HG03432 (cell line): ENCODE data around the gene FSTL4.

Source experiments
- ATAC-seq: cut with Tn5 transposase; IDR thresholded peaks from one replicate; pipeline ENCODE4 v1.9.1; 2021; ENCODE audit warnings: mild to moderate bottlenecking, moderate library complexity; ENCODE audit not compliant: unreplicated experiment

Gene FSTL4

DNA sequence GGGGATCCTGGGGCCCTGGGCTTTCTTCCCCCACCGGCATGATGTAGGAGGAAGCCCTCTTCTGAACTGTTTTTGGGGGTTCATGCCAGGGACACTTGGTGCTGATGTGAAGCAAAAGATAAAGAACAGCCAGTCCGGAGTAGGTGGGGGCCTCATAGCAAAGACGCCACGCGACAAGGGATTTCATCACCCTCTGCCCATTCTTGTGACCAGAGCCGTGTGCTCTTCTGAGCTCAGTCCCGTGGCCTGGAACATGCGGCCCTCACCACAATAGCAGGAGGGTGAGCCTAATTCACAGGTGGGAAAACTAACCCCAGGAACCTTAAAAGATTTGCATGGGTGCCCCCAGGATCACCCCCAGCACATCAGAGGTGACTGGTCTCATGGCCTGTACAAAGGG is 334.6 kb downstream of the FSTL4 start:
- ATAC-seq = no peak

DNA sequence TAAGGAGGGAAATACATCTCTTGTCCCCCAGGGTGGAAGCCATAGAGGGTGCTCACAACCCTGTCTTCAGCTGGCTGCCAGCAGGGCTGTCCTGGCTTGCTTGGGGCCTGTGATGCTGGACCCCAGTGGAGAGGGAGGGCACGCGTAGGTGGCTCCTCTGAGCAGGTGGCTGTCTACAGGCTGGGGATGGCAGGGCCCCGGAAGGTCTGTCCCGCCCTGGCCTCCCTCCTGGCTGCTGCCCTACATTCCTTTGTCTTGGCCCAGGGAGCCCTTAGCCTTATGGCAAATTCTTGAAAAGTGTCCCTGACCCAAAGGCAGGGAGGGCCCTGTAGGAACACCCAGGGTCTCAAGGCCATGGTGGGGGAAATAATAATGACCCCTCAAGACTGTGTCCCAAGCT is 336.2 kb downstream of the FSTL4 start:
- ATAC-seq = no peak

DNA sequence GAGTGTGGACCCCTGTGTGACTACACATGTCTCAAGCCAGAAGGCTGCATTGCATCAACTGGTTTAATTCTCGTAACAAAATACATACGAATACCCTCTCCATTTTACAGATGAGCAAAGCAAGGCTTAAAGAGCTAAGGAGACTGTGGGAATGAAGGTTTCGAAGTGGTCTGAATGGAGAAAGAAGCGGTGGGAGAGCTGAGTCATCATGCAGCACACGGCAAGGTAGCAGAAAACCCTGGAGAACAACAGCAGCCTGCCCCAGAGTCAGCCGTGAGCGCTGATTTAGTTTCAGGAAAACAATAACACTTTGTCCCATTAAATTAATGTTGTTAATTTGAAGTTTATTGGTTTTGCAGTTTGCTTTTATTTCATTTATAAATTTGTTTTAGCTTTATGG is 336.7 kb downstream of the FSTL4 start:
- ATAC-seq = no peak

DNA sequence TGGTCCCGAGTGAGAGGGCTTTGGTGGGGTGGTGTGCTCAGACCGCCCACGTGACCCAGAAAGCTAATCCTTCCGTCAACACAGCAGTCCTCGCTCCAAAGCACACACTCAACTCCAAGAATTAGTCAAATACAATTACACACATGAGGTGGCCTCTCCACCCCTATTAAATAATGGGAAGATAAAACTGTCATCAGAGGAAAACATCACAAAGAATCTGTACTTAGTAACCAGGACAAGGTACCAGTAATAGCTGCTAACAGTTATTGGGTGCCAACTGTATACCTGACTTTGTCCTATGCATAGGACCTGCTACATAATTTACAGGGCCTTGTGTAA is 337.8 kb downstream of the FSTL4 start:
- no peak for ATAC-seq

DNA sequence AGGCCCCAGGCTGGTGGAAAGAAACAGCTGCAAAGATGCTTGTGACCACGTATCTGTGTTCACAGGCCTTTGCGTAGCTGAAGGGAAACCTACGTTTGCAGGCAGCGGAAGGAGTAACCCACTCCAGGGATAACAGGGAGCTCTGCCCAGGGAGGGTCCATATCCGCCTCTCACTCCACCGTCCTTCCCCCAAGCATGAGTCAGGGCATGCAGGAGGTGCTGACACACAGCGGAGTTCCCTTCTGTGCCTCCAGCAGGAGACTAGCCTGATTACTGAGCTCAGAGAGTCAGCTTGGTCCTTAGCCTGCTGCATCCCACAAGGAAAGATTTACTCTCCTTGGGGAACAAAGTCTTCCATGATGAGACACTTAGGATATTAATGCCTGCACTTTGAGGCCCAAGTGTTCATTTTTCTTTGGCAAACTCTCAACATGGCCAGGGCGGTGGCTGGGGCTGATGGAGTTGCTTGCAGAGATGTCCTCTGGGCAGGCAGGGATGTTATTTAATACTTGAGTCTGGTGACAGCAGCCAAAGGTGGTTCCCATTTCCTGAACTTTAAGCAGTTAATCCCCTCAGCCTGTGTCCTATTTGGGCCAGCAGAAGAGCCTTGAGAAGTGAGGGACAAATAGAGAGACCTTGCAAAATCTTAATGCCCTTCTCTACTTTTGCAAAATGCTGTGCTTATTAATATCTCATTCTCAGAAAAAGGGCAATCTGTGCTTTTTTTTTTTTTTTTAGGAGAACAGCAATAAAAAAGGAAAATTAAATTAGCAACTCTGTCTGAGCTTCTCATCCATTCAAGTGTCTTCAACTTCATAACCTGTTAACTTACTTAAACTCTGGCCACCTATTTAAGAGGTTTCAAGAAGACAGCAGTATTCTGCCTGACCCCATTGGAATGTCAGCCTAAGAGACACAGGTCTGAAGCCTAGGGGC is 338.4 kb downstream of the FSTL4 start:
- ATAC-seq = no peak

DNA sequence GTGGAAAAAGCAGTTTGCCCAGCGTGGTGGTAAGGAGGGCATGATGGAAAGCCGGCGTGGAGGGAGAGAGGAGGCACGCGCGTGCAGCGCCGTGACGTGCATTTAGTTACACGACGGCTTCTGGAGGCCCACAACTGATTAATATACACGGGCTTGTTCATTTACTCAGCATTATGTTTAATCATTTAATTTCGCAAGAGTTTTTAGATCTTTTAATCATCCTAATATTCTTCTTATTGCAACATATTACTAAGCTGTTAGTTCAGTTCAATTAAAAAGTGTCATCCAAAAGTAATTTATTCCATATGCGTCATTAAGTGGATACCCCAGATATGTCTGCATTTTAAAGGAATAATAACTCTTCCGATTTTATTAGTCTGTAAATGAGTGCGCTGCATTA is 340.0 kb downstream of the FSTL4 start:
- ATAC-seq = no peak

DNA sequence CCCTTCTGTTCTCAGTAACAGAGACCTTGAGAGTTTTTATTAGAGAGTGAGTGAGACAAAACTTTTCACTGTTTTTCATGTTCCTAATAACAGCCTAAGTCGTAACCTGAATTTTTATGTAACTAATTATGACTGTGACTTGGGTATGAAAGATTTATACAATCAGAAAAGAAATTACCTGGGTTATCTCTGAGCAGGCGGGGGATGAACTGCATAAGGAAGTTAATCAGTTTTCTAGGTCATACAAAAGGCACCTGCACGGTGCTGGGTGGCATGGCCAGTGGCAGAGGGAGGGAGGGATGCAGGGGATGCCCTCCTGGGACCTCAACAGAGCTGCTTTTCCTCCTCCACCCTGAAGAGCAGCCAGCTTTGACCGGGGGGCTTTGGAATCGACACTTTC is 340.7 kb downstream of the FSTL4 start:
- no peak for ATAC-seq

DNA sequence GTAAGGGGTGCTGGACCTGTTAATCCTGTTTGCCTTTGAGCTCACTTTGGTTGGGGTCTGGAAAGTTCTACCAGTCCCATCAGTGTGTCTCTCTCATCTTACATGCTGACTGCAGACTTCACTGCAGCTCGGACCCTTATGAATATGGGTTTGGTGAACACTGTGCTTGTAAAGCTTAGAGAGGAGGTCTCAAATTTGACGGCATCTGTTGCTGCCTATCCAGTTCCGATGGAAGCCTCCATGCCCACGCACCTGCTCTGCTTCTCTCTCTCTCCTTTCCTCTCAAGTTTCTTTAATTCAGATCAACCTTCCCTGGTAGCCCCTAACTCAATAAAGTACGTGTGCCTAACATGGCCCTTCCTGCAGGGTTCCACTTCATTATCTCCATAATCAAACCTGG is 342.6 kb downstream of the FSTL4 start:
- no peak for ATAC-seq

DNA sequence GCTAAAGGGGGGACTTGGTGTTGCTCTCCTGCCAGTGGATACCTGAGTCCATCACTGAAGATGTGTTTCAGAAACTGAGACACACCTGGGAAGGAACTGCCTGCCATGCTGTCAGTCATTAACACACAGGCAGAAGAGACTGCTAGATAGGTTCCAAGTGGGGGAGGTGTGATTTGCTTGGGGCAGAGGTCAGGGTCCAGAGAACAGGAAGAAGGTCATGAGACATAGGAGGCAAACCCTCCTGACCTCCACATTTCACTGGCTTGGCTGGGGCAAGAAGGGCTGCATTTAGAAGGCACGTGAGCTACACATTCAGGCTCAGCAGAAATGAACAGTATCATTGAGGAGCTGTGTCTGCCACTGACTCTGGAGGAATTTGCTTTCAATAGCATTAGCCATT is 344.7 kb downstream of the FSTL4 start:
- ATAC-seq = no peak

DNA sequence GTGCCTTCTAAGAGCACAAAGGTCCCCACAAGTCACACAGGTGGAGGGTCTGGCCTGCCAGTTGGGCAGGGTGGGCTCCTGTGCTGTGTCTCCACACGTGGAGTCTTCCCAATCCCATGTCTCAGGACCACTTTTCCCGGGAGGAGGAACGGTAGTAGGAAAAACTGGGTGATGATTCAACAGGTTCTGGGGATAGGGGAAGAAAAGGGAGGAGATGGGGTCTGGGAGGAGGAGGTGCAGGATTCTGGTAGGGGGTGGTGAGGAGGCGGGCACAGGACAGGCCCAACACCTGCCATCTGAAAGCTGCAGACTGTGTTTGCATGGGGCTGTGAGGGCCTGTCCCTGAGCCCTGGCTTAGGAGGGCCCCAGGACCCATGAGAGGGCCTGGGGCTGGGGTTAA is 345.4 kb downstream of the FSTL4 start:
- ATAC-seq = no peak

DNA sequence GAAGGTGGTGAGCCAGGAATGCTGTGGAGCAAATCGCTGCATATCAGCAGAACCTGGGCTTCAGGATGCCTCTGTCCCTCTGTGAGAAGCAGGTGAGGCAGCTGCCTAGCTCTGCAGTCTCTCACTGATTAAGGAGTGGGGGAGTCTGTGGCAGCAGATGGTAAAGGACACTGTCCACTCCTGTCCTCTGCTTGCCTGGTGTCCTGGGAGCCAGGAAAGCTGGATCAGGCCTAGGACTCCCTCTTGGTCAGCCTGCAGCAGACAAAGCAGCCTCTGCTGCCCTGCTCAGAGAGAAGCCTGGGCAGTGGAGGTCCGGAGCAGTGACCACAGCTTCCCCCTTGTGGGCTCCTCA is 345.8 kb downstream of the FSTL4 start:
- ATAC-seq = no peak

DNA sequence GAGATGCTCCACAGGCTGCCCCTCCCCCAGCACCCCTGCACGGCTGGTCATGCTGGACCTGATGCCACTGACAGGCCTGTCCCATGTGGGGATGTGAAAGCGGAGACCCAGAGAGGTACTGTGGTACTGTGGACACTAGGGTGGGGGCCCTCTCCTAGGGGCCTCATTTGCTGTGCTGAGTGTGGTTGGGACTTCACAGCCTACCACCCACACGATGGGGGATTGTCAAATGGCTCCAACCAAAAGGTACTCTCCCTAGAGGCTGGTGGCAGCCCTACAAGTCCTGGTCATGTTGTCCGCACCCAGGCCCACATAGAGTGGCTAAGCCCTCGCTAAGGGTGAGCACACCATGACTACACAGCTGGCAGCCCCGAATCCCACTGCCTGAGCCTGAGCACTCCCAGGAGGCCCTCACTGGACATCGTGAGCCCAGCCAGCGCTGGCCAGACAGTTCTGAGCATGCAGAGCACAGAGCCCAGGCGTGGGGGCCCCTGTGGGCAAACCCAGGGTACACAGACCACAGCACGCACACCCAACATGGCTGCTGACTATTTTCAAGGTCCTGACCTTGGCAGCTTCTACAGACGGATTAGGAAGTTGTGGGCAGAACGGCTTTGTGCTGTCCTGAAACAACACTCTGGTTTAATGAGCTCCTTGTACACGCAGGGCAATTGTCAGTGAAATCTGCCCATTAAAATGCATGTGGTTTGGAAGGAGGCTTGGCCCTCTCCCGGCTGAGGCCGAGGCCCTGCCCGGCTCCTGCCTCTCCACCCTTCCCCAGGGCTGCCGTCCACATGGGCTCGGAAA is 346.4 kb downstream of the FSTL4 start:
- ATAC-seq = peak; percentile 52

DNA sequence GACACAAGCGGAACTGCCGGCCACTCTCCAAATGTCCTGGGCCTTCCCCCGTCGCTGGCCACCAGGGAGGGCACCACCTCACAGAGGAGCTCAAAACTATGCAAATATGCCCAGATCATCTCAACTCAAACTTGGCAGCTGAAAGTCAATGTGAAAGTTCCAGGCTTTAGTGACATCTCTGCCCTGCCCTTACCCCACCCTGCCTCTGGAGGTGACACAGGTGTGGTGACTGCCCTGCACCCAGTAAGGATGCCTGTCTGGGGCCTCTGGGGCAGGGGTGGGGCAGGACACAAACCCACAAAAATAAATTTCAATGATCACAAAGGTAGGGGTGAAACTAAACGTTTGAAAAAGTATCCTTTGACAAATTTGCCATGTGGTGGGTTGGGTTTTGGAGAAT is 347.1 kb downstream of the FSTL4 start:
- ATAC-seq = peak; percentile 54

DNA sequence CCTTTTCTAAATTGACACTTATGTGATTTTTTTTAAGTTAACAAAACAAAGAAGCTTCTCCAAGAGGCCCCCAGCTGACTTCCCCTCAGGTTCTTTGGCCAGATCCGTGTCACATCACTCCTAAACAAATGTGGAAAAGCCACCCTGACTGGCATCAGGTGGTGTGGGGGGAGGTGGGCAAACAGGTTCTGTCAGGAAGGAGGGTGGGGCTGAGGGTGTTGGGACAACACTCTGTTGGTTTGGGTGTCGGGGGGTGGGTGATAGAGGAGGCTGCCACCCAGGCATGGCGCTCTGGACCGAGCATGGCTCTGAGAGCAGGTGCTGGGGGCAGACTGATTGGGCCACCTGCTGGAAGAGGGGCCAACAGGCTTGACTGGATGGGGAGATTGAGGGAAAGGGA is 349.7 kb downstream of the FSTL4 start:
- ATAC-seq = no peak

DNA sequence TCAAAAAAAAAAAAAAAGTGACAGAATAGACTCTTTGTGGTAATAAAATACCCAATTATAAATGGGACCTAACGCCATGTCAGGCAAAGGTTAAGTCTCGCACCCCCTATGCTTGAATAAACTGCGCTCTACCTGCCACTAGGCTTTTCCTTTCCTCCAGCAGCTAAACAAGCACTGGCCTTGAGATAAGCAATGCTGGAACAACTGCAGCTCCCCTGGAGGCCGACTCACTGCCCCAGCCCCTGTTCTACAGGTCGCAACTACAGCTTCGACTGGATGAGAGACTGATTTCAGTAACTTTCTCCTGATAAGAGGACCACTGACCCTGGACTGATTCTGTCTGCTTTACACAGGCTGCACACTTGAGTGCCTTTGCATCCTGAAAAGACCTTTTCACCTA is 350.3 kb downstream of the FSTL4 start:
- ATAC-seq = no peak

DNA sequence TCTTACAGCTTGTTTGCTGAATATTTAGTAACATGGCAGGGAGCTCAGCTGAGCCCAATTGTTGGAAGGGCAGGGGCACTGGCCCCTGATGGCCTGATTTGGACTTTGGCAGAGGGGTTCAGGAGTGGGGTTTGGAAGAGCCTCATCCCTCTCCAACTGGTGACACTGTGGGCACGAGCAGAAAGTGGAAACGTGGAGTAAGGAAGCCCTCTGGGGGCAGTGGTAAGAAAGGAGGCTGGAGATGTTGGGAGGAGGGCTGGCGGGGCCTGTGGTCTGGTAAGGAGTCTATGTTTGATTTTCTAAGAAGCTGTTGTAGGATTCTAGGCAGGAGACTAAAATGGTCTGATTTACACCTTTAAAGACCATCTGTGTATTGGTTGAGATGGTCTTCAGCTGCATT is 351.6 kb downstream of the FSTL4 start:
- ATAC-seq = no peak

DNA sequence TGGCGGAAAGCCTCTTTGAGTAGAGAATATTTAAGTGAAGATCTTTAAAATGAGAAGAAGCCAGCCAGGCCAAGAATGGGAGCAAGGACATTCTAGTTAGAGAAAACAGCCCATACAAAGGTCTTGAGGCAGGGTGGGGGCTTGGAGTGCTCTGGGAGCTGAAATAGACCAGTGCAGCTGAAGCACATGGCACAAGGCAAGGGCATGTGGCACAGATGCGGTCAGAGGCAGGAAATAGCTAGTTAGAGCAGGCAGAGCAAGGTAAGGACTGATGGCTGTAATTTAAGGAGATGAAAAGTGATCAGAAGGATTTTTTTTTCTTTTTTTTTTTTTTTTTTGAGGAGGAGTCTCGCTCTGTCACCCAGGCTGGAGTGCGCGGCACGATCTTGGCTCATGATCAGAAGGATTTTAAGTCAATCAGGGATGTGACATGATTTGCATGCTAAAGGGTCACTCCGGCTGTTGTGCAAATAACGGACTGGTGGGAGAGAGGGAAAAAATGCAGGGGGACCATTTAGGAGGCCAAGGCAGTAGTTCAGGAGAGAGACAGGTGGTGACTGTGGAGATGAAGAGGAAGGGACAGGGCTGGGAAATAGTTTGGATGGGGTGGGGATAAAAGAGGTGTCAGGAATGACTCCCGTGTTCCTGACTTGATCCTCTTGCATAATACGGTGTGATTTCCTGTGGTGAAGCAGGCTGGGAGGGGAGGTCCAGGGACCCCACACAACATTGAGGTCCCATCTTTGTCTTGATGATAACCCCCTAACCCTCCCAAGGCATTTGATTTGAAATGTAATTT is 352.9 kb downstream of the FSTL4 start:
- ATAC-seq = no peak

DNA sequence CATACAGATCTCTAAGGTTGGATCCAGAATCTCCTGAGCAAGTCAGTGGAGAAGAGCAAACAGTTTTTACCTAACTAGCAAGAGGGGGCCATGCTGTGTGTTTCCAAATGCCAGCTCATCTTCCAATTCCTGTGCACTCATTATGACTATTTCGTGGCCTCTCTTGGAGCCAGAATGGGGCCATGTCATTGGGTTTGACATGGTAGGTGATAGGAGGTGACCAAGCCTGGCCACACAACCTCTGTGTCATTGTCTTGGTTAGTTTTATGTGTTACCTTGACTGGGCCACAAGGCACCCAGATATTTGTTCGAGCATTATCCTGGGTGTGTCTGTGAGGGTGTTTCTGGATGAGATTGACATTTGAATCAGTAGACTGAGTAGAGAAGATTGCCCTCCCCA is 354.4 kb downstream of the FSTL4 start:
- no peak for ATAC-seq

DNA sequence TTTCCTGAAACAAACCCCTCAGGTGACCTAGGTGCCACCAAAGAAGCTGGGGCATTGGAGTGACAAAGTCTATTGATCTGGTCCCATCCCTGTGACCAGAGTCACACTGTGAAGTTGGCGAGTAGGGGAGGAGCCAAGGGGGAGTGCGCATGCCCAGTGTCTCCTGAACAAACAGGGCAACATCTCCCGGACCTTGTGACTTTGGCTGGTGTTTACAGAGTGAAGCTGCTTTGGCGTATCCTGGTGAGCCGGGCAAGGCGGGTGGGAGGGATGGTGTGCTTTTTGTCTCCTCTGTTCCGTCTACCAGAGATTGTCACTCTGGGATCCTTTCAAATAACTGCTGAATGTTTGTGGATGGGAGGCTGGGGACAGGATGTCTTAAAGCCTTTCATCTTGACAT is 356.1 kb downstream of the FSTL4 start:
- no peak for ATAC-seq

DNA sequence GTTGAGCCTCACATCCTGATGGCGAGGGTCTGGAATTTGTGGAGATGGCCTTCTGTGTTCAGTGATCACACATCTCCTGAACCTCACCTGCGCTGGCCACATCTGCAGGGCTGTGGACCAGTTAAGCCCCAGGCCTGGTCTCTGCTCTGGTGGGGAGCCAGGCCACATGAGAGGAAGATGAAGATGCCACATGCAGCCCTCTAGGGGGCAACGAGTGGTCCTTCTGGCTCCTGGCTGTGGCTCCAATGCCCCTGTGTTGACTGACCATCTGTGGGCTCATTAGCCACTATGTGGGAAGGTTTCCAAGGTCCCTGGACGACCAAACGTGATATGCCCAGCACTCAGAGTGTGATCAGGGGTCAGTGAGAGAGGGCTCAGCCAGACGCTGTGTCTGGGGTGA is 357.5 kb downstream of the FSTL4 start:
- no peak for ATAC-seq

DNA sequence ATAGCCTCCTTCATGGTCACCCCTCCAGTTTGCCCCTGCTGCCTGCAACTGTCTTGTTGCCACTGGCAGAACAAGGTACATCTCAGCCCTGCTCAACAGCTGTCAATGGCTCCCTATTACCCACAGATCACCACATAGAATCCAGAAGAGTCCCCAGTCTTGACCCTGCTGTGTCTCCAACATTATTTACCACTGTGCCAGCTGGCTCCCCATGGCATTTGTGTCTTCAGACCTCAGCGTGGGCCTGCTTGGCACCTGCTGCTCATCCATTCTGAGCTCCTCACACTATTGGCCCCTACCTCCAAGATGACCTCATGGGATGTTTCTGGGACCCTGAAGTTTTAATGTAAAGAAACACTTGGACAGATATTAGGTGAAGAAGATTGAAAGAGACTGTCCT is 358.7 kb downstream of the FSTL4 start:
- ATAC-seq = no peak

DNA sequence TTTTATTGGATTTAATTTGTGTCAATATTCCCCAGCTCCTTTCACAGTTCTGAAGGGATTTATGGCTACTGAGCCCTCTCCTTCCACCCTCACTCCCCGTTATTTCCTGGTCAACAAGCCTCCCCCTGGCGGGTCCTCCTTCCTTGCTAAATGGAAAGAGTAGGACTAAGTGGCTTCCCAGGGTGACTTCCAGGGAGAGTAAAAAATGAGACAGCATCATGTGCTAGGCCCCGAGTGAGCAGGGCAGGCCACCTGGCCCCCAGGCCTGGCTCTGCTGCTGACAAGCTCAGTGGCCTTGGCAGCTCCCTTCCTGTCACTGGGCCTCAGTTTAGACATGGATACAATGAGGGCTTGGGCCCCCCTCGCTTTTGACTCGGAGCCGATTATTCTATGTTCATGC is 359.3 kb downstream of the FSTL4 start:
- ATAC-seq = no peak
